ENCODE measurements around the gene LIN54. TPM values are rescaled to one million over a fixed set of nuclear protein-coding genes. Genes with fewer than 3 reads are reported as not detected.

LIN54 gene
- total and polyA plus RNA-seq, 2 of the 13 experiments (the other 11 are each of a cell fraction or from before 2014, with no cell fraction given), result 25.2 to 32.9 TPM

- TF ChIP-seq ZBED4 (CRISPR knock-in tag; IDR thresholded peaks at IDR 0.05; ENCODE audit: borderline replicate concordance) (no peak), KDM5A (IDR thresholded peaks at IDR 0.05; ENCODE audit: borderline replicate concordance, low read length) (0 out of 2 replicates have a peak, but pooled peaks have one; percentile 47), POLR2G (IDR thresholded peaks at IDR 0.05; ENCODE audit: low read depth, low read length) (peak; percentile 54; the same call in 1 of the 2 replicates), ZNF83 (CRISPR knock-in tag; IDR thresholded peaks at IDR 0.05; ENCODE audit: borderline replicate concordance) (no peak), CBX1 (IDR thresholded peaks at IDR 0.05; ENCODE audit: low read depth) (no peak), PCBP2 (optimal IDR thresholded peaks at IDR 0.05; ENCODE audit: low read depth, low read length, poor library complexity, severe bottlenecking) (no peak), GLMP (CRISPR knock-in tag; IDR thresholded peaks at IDR 0.05; ENCODE audit: borderline replicate concordance) (no peak), NRL (CRISPR knock-in tag; IDR thresholded peaks at IDR 0.05; ENCODE audit: borderline replicate concordance) (no peak; the same call in 1 of the 2 replicates), CREB1 (IDR thresholded peaks at IDR 0.05) (peak; percentile 74), CREB1 (CRISPR knock-in tag; IDR thresholded peaks at IDR 0.05) (peak; percentile 78), MXD4 (CRISPR knock-in tag; IDR thresholded peaks at IDR 0.05) (peak; percentile 33; the same call in 1 of the 2 replicates), SMAD9 (CRISPR knock-in tag; IDR thresholded peaks at IDR 0.05) (no peak), CC2D1A (CRISPR knock-in tag; IDR thresholded peaks at IDR 0.05) (no peak), PBX3 (CRISPR knock-in tag; IDR thresholded peaks at IDR 0.05; ENCODE audit: borderline replicate concordance) (no peak), ZNF619 (CRISPR knock-in tag; IDR thresholded peaks at IDR 0.05) (no peak), ZNF678 (CRISPR knock-in tag; IDR thresholded peaks at IDR 0.05) (no peak), ZMYM4 (CRISPR knock-in tag; IDR thresholded peaks at IDR 0.05) (no peak; the same call in 1 of the 2 replicates), MTA3 (CRISPR knock-in tag; IDR thresholded peaks at IDR 0.05) (no peak), ZNF282 (IDR thresholded peaks at IDR 0.05; ENCODE audit: partially characterized antibody) (no peak), TBX3 (IDR thresholded peaks at IDR 0.05; ENCODE audit: borderline replicate concordance) (peak; percentile 52; the same call in 1 of the 2 replicates), MYC (CRISPR knock-in tag; IDR thresholded peaks at IDR 0.05; ENCODE audit: borderline replicate concordance) (peak; percentile 87), YEATS2 (CRISPR knock-in tag; IDR thresholded peaks at IDR 0.05; ENCODE audit: borderline replicate concordance) (no peak), ZNF674 (CRISPR knock-in tag; IDR thresholded peaks at IDR 0.05; ENCODE audit: low read depth) (no peak), TAF1 (CRISPR knock-in tag; IDR thresholded peaks at IDR 0.05) (peak; percentile 64), HOXD1 (CRISPR knock-in tag; IDR thresholded peaks at IDR 0.05) (no peak), RCOR2 (CRISPR knock-in tag; IDR thresholded peaks at IDR 0.05) (0 out of 2 replicates have a peak, but pooled peaks have one; percentile 45)
Observed at GRCh38 chr4:83010522-83011318, at the start of gene LIN54 (continued).
